Stomach (tissue), 4 donors: ENCODE results near the gene ATF7.
A peak's percentile ranks its signal among the peaks of the same experiment; 100 is the strongest.

Experiments used
- CTCF ChIP-seq, 7 experiments: fragments of 450-650 bp in 4 of 7; fragments of 200-600 bp in 3 of 7; sonication (generic) in 3 of 7; IDR thresholded peaks; one replicate each; pipeline ENCODE4 v1.5.1; 2016 to 2019; ENCODE audit warnings: antibody characterized with exemption in 7 of 7, control low read depth in 2 of 7, mild to moderate bottlenecking in 1 of 7
- POLR2AphosphoS5 ChIP-seq, 3 donors: sonication (generic); formaldehyde crosslinking; IDR thresholded peaks; one replicate each; pipeline ENCODE4 v1.6.1; 2016; ENCODE audit warnings: antibody characterized with exemption in 3 of 3

- TF ChIP-seq CTCF (IDR thresholded peaks at IDR 0.05): no peak
- peak in 2 of 3 donors; percentile 13 to 45 for TF ChIP-seq POLR2AphosphoS5 (IDR thresholded peaks at IDR 0.05)
Measured at GRCh38 chr12:53538209-53538689, 87.9 kb downstream of the ATF7 start.
